Adrenal gland (tissue), 5 donors: ENCODE data around the gene ZC3H15.

Experiments used
- CTCF ChIP-seq, 6 experiments: fragments of 450-650 bp in 4 of 6; fragments of 200-600 bp in 2 of 6; sonication (generic) in 1 of 6; IDR thresholded peaks; 1 replicate in 5 of 6; 2 replicates in 1 of 6; pipeline versions ENCODE4 v1.5.1 to v1.8.0; 2016 to 2021; ENCODE audit warnings: antibody characterized with exemption in 6 of 6, mild to moderate bottlenecking in 2 of 6, moderate library complexity in 1 of 6
- POLR2A ChIP-seq, 2 donors: fragments of 450-650 bp; IDR thresholded peaks; one replicate each; pipeline ENCODE4 v1.6.1; 2017; ENCODE audit warnings: antibody characterized with exemption in 2 of 2, mild to moderate bottlenecking in 2 of 2, moderate library complexity in 1 of 2
- donor health status: DM: no; HTN: no; CAD: no.

GRCh38 chr2:186515376-186515775 is 29.3 kb downstream of the ZC3H15 start:
- TF ChIP-seq CTCF (IDR thresholded peaks at IDR 0.05): no peak
- TF ChIP-seq POLR2A (IDR thresholded peaks at IDR 0.05): no peak
